ENCODE measurements around the gene TXK.

Gene TXK

DNA sequence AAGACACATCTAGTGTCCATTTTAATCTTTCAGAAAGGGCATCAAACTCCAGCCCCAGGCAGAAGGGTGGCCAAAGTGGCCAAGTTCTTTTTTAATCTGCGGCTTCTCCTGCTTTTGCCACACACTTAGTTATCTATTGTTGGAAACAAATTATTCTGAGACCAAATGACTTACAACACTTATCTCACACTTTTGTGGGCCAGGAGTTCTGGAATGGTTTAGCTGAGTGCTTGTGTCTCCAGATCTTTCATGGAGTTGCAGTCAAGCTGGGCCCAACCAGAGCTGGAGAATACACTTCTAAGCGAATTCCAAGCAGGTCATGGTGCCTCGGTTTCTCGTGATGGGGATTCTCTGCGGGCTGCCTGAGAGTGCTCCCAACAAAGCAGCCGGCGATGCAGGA lies 4.0 kb downstream of the TXK start:
- Histone ChIP-seq H3K27me3 (ENCODE audit: control insufficient read depth, insufficient read depth, low read length) (no peaks in the 10 kb centered on the region), H3K9ac (no peak overlapping the region), H3K36me3 (ENCODE audit: control insufficient read depth, insufficient read depth, low read length) (no peaks in the 10 kb centered on the region), H3K9me3 (ENCODE audit: control insufficient read depth, low read length) (no peaks in the 10 kb centered on the region), H3K79me2 (no peaks in the 10 kb centered on the region), H3K27ac (no peak overlapping the region), H2AFZ (peak overlapping the region; percentile 58), H3K4me1 (peaks cover 5% of the 10 kb centered on the region), H3K4me2 (ENCODE audit: low read length) (no peak overlapping the region), H3K4me3 (ENCODE audit: low read depth, low read length) (no peak overlapping the region)
- TF ChIP-seq, protein P1, sequence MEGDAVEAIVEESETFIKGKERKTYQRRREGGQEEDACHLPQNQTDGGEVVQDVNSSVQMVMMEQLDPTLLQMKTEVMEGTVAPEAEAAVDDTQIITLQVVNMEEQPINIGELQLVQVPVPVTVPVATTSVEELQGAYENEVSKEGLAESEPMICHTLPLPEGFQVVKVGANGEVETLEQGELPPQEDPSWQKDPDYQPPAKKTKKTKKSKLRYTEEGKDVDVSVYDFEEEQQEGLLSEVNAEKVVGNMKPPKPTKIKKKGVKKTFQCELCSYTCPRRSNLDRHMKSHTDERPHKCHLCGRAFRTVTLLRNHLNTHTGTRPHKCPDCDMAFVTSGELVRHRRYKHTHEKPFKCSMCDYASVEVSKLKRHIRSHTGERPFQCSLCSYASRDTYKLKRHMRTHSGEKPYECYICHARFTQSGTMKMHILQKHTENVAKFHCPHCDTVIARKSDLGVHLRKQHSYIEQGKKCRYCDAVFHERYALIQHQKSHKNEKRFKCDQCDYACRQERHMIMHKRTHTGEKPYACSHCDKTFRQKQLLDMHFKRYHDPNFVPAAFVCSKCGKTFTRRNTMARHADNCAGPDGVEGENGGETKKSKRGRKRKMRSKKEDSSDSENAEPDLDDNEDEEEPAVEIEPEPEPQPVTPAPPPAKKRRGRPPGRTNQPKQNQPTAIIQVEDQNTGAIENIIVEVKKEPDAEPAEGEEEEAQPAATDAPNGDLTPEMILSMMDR (IDR thresholded peaks at IDR 0.05) = no peak

DNA sequence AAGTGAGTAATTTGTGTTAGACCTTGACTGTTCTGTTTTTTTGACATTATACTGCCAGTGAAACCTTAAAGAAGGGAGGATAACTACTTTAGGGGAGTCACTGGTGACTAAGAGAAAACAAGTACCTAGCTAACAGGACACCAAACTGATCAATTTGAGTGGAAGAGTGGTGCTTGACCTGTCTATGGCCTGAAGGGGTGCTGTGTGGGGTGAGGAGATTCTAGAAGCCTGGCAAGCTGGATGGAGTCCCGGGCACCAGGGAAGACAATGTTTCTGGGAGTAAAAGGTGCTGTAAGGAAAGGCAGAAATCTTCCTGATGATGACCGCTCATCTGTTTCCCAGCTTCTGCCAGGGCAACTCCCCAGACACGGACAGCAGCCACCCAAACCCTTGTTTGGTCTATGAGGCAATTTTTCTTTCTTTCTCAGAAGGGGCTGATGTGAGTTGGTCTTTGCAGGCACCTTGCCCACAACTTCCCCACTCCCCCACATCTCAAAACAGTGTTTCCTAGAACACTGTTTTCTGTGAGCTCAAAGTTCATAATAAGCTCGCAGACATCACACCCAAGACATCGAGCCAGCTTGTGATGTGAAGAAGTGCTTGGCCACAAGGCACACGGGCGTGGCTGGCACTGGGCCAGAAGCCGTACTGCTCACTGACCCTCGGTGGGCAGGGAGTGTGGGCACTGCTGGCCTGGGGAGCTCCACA lies 4.6 kb downstream of the TXK start:
- Histone ChIP-seq H3K27me3 (ENCODE audit: control insufficient read depth, insufficient read depth, low read length) (no peaks in the 10 kb centered on the region), H3K9me3 (ENCODE audit: control insufficient read depth, low read length) (no peaks in the 10 kb centered on the region), H3K79me2 (no peaks in the 10 kb centered on the region), H3K4me1 (peaks cover 5% of the 10 kb centered on the region), H3K9ac (no peak overlapping the region), H3K36me3 (ENCODE audit: control insufficient read depth, insufficient read depth, low read length) (no peaks in the 10 kb centered on the region), H3K4me3 (ENCODE audit: low read depth, low read length) (no peak overlapping the region), H3K27ac (no peak overlapping the region), H3K4me2 (ENCODE audit: low read length) (no peak overlapping the region), H2AFZ (peak overlapping the region; percentile 58)
- TF ChIP-seq, protein P1 (IDR thresholded peaks at IDR 0.05) = no peak

DNA sequence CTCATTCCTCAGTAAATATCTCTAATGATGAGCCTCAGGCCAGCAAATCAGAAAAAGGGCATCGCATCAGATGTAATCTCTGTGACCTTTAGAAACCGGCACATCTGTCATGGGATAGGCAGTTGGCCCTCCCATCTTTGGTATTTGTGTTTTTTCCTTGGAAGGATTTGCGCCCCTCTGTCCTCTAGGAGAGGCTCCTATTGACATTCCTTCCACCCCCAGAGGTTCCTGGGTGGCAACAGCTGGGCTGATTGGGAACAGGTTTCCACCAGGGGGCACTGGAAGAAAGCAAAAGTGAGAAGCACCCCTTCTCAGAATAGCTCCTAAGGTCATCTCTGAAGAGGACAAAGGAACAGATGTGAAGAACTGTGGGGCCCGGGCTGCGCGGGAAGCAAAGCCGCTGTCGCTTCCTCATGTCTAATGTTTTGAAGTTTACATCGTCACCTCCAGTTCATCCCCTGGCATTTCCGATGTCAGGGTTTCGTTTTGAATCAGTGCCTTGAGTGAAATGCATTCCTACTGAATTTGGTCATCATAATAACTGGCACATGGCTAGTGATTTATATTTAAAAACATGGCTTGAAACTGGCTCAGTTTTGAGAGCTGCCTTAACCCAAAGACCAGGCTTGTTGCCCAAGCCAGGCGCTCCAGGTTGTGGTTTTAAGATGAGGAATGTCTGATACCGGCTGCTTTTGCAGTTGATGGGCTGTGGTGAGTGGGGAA lies 6.2 kb downstream of the TXK start:
- peaks cover 10% of the 10 kb centered on the region for H3K4me1 ChIP-seq
- H2AFZ ChIP-seq = peak overlapping the region; percentile 54
- peak overlapping the region; percentile 8 for H3K4me3 ChIP-seq (ENCODE audit: low read depth, low read length)
- no peaks in the 10 kb centered on the region for H3K9me3 ChIP-seq (ENCODE audit: control insufficient read depth, low read length)
- TF ChIP-seq, protein P1 (IDR thresholded peaks at IDR 0.05) = peak; percentile 44
- no peaks in the 10 kb centered on the region for H3K79me2 ChIP-seq
- peak overlapping the region; percentile 68 for H3K27ac ChIP-seq
- peak overlapping the region; percentile 33 for H3K4me2 ChIP-seq (ENCODE audit: low read length)
- H3K27me3 ChIP-seq (ENCODE audit: control insufficient read depth, insufficient read depth, low read length) = no peaks in the 10 kb centered on the region
- H3K9ac ChIP-seq = no peak overlapping the region
- no peaks in the 10 kb centered on the region for H3K36me3 ChIP-seq (ENCODE audit: control insufficient read depth, insufficient read depth, low read length)

DNA sequence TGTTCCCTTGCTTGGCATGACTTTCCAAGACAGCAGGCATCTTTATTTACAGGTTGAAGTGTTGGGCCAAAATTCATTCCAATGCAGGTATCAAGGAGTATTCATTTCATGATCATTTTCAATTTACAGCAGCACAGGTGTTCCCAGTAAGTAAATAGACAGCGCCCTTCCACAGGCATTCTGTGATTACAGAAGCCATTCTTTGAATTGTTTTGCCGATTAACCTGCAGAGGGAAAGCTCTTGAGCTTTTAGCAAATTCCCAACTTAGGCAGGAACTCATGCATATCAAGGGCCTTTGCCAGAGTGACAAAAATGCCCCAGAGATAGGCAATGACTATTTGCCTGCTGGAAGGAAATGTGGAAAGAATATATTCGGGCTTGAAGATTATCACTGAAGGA lies 6.8 kb downstream of the TXK start:
- Histone ChIP-seq H3K9me3 (ENCODE audit: control insufficient read depth, low read length) (no peaks in the 10 kb centered on the region), H3K4me2 (ENCODE audit: low read length) (peak overlapping the region; percentile 33), H3K27me3 (ENCODE audit: control insufficient read depth, insufficient read depth, low read length) (no peaks in the 10 kb centered on the region), H3K79me2 (no peaks in the 10 kb centered on the region), H3K9ac (no peak overlapping the region), H3K4me1 (peaks cover 10% of the 10 kb centered on the region), H2AFZ (peak overlapping the region; percentile 54), H3K4me3 (ENCODE audit: low read depth, low read length) (no peak overlapping the region), H3K27ac (peak overlapping the region; percentile 68), H3K36me3 (ENCODE audit: control insufficient read depth, insufficient read depth, low read length) (no peaks in the 10 kb centered on the region)
- TF ChIP-seq, protein P1 (IDR thresholded peaks at IDR 0.05) = no peak

All from parathyroid adenoma (tissue), 2 donors.